Neural cell (in vitro differentiated cells): ENCODE results near the gene SUN1. TPM values are rescaled to one million over a fixed set of nuclear protein-coding genes. Genes with fewer than 3 reads are reported as not detected.

Source experiments
- H2AFZ ChIP-seq: fragments of 200-600, 300-800 bp; sonication (generic), shearing (Covaris generic); 2 replicates; pipeline ENCODE4 v1.6.0; 2014; ENCODE audit warnings: low read depth, mild to moderate bottlenecking, antibody characterized with exemption, low read length, moderate library complexity
- H3F3A ChIP-seq: fragments of 200-600 bp; shearing (Covaris generic); 2 replicates; pipeline ENCODE4 v1.6.1; 2016; ENCODE audit warnings: mild to moderate bottlenecking, moderate library complexity, mixed read lengths, antibody characterized with exemption, low read length; ENCODE audit not compliant: insufficient read depth, poor library complexity, severe bottlenecking
- H3K27ac ChIP-seq: fragments of 200-600, 300-800 bp; sonication (generic), shearing (Covaris generic); 2 replicates; pipeline ENCODE4 v1.5.1; 2014; ENCODE audit warnings: mild to moderate bottlenecking, low read length, moderate library complexity
- H3K27me3 ChIP-seq: fragments of 300-800, 200-600 bp; sonication (generic), shearing (Covaris generic); 2 replicates; pipeline ENCODE4 v1.6.0; 2014; ENCODE audit warnings: mild to moderate bottlenecking, low read depth, low read length, moderate library complexity; ENCODE audit not compliant: insufficient read depth
- H3K36me3 ChIP-seq: fragments of 300-800, 200-600 bp; sonication (generic), shearing (Covaris generic); 2 replicates; pipeline ENCODE4 v1.5.1; 2014; ENCODE audit warnings: mild to moderate bottlenecking, antibody characterized with exemption, low read length, moderate library complexity; ENCODE audit not compliant: insufficient read depth
- H3K4me2 ChIP-seq: fragments of 300-800, 200-600 bp; sonication (generic), shearing (Covaris generic); 2 replicates; pipeline ENCODE4 v1.6.0; 2014; ENCODE audit warnings: mild to moderate bottlenecking, low read length
- H3K4me3 ChIP-seq: fragments of 300-800, 200-600 bp; sonication (generic), shearing (Covaris generic); 2 replicates; pipeline ENCODE4 v1.5.1; 2014; ENCODE audit warnings: mild to moderate bottlenecking, low read length, moderate library complexity
- H3K79me2 ChIP-seq: fragments of 200-600 bp; shearing (Covaris generic); replicated peaks from 2 replicates; pipeline ENCODE4 v1.6.0; 2014; ENCODE audit warnings: mild to moderate bottlenecking, low read length, moderate library complexity; ENCODE audit not compliant: insufficient read depth
- H3K9ac ChIP-seq: fragments of 300-800, 200-600 bp; sonication (generic), shearing (Covaris generic); 2 replicates; pipeline ENCODE4 v1.6.1; 2016; ENCODE audit warnings: mild to moderate bottlenecking, low read length, mixed read lengths
- H3K9me2 ChIP-seq: fragments of 200-600 bp; shearing (Covaris generic); 2 replicates; pipeline ENCODE4 v1.6.1; 2016; ENCODE audit warnings: mild to moderate bottlenecking, low read length, mixed read lengths; ENCODE audit not compliant: insufficient read depth
- H3K9me3 ChIP-seq: fragments of 200-600, 300-800 bp; sonication (generic), shearing (Covaris generic); 2 replicates; pipeline ENCODE4 v1.6.1; 2016; ENCODE audit warnings: mild to moderate bottlenecking, mixed run types, low read length, moderate library complexity, mixed read lengths
- H4K20me1 ChIP-seq: fragments of 200-600 bp; shearing (Covaris generic); 2 replicates; pipeline ENCODE4 v1.6.1; 2016; ENCODE audit warnings: mild to moderate bottlenecking, mixed run types; ENCODE audit not compliant: insufficient read depth
- EP300 ChIP-seq: fragments of 450-650 bp; conservative IDR thresholded peaks from 2 replicates; pipeline ENCODE4 v1.6.1; 2014; ENCODE audit warnings: antibody characterized with exemption, mild to moderate bottlenecking, moderate library complexity; ENCODE audit not compliant: poor library complexity, severe bottlenecking
- EZH2 ChIP-seq: fragments of 200-600, 300-800 bp; shearing (Covaris generic), sonication (generic); IDR thresholded peaks from 2 replicates; pipeline ENCODE4 v1.6.1; 2014; ENCODE audit warnings: antibody characterized with exemption, low read length, borderline replicate concordance, mild to moderate bottlenecking; ENCODE audit not compliant: insufficient read depth, poor library complexity, severe bottlenecking
- MXI1 ChIP-seq: fragments of 450-650 bp; conservative IDR thresholded peaks from 2 replicates; pipeline ENCODE4 v1.6.1; 2014; ENCODE audit warnings: antibody characterized with exemption, mild to moderate bottlenecking; ENCODE audit not compliant: poor library complexity, severe bottlenecking
- POLR2AphosphoS5 ChIP-seq: IDR thresholded peaks from 2 replicates; pipeline ENCODE4 v1.6.1; 2012
- RAD21 ChIP-seq: fragments of 450-650 bp; conservative IDR thresholded peaks from 2 replicates; pipeline ENCODE4 v1.6.1; 2014; ENCODE audit warnings: antibody characterized with exemption, mild to moderate bottlenecking, moderate library complexity
- REST ChIP-seq: IDR thresholded peaks from 2 replicates; pipeline ENCODE4 v1.6.1; 2012; ENCODE audit warnings: borderline replicate concordance
- SMC3 ChIP-seq: fragments of 450-650 bp; conservative IDR thresholded peaks from 2 replicates; pipeline ENCODE4 v1.6.1; 2014; ENCODE audit warnings: antibody characterized with exemption, mild to moderate bottlenecking, moderate library complexity; ENCODE audit not compliant: poor library complexity
- TAF1 ChIP-seq: IDR thresholded peaks from 2 replicates; pipeline ENCODE4 v1.6.1; 2012; ENCODE audit warnings: low read depth
- polyA plus RNA-seq: library from polyadenylated mRNA; depleted of rRNA; stranded (reverse); fragments of >200 nt; gene quantifications from 2 replicates; pipeline ENCODE4 v1.2.3, GENCODE V29; 2014
- TF ChIP-seq, protein P1 (sequence below): fragments of 450-650 bp; IDR thresholded peaks from 2 replicates; pipeline ENCODE4 v1.5.1; 2014; ENCODE audit warnings: antibody characterized with exemption, mild to moderate bottlenecking, moderate library complexity; ENCODE audit not compliant: poor library complexity, severe bottlenecking

Gene SUN1
- polyA plus RNA-seq, 1 donor from 2014 or later, result 309 TPM

DNA sequence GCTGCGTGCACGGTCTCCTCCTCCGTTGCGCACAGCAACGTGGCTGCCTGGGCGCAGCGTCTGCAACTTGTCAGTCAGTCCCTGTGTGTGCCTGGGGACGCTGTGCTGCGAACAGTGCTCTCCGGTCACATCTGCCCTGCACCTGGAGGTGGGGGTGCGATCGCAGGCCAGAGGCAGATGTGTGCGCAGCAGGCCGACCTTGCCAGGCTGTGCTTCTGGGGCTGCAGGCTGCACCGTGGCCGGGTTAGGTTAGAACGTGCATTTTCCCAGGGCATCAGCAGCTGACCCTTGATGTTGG lies 35.9 kb downstream of the SUN1 start:
- no peak for TF ChIP-seq POLR2AphosphoS5
- H3K27ac ChIP-seq, result no peak overlapping the region
- no peak overlapping the region for H3K4me3 ChIP-seq
- H3K9ac ChIP-seq, result no peak overlapping the region
- peaks cover 10% of the 10 kb centered on the region for H3K36me3 ChIP-seq
- no peak overlapping the region for H2AFZ ChIP-seq
- H3K79me2 ChIP-seq, result no peaks in the 10 kb centered on the region
- H3K9me3 ChIP-seq, result no peaks in the 10 kb centered on the region
- H3K9me2 ChIP-seq, result no peaks in the 10 kb centered on the region
- no peaks in the 10 kb centered on the region for H3F3A ChIP-seq
- no peaks in the 10 kb centered on the region for H3K27me3 ChIP-seq
- no peaks in the 10 kb centered on the region for H4K20me1 ChIP-seq
- H3K4me2 ChIP-seq, result no peak overlapping the region

GRCh38 chr7:869348-869747 lies 37.1 kb downstream of the SUN1 start:
- Histone ChIP-seq H3K9me3 (no peaks in the 10 kb centered on the region), H3K27me3 (no peaks in the 10 kb centered on the region), H2AFZ (no peak overlapping the region), H3K36me3 (peaks cover 10% of the 10 kb centered on the region), H3K4me2 (no peak overlapping the region), H3F3A (no peaks in the 10 kb centered on the region), H3K9me2 (no peaks in the 10 kb centered on the region), H3K4me3 (no peak overlapping the region), H4K20me1 (no peaks in the 10 kb centered on the region), H3K27ac (no peak overlapping the region), H3K9ac (no peak overlapping the region), H3K79me2 (no peaks in the 10 kb centered on the region)
- TF ChIP-seq EZH2 (no peak), REST (no peak), EP300 (no peak), MXI1 (no peak), RAD21 (no peak), POLR2AphosphoS5 (no peak), TAF1 (no peak), SMC3 (no peak)
- TF ChIP-seq, protein P1, sequence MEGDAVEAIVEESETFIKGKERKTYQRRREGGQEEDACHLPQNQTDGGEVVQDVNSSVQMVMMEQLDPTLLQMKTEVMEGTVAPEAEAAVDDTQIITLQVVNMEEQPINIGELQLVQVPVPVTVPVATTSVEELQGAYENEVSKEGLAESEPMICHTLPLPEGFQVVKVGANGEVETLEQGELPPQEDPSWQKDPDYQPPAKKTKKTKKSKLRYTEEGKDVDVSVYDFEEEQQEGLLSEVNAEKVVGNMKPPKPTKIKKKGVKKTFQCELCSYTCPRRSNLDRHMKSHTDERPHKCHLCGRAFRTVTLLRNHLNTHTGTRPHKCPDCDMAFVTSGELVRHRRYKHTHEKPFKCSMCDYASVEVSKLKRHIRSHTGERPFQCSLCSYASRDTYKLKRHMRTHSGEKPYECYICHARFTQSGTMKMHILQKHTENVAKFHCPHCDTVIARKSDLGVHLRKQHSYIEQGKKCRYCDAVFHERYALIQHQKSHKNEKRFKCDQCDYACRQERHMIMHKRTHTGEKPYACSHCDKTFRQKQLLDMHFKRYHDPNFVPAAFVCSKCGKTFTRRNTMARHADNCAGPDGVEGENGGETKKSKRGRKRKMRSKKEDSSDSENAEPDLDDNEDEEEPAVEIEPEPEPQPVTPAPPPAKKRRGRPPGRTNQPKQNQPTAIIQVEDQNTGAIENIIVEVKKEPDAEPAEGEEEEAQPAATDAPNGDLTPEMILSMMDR, result no peak

DNA sequence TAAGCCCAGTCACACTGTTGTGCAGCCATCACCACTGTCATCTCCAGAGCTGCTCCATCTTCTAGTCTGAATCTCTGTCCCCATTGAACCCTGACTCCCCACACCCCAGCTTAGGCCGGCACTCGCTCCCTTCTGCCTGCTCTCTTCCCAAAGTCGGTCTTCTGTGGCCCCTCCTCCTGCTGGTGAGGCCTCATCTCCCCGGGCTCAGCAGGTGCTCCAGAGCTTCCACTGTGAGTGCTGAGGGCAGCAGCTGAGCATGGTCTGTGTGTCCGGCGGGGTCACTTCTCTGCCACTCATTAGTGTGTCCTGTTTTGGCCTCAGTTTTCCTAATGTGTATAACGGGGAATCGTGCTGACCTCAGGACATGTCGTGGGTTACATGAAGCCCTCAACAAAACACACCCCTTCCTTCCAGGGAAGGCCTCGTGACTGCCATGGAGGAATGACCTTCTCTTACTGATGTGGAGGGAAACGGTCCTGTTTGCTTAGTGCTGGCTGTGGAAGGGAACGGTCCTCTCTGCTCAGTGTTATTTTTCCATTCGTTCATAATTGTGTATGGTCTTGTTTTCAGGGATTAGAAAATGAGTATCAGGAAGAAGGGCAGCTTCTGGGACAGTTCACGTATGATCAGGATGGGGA lies 39.7 kb downstream of the SUN1 start:
- Histone ChIP-seq H3K79me2 (no peaks in the 10 kb centered on the region), H3K9me3 (no peaks in the 10 kb centered on the region), H3K4me3 (no peak overlapping the region), H3K27me3 (no peaks in the 10 kb centered on the region), H3K9ac (no peak overlapping the region), H4K20me1 (no peaks in the 10 kb centered on the region), H3K27ac (no peak overlapping the region), H2AFZ (no peak overlapping the region), H3K36me3 (peaks cover 5% of the 10 kb centered on the region), H3F3A (no peaks in the 10 kb centered on the region), H3K4me2 (no peak overlapping the region), H3K9me2 (no peaks in the 10 kb centered on the region)
- no peak for TF ChIP-seq MXI1
- TF ChIP-seq EZH2, result no peak
- TF ChIP-seq EP300, result no peak
- no peak for TF ChIP-seq TAF1
- TF ChIP-seq POLR2AphosphoS5, result no peak
- TF ChIP-seq REST, result no peak
- TF ChIP-seq RAD21, result no peak
- no peak for TF ChIP-seq SMC3
- TF ChIP-seq, protein P1, result no peak
